Transverse colon (tissue), 4 donors: ENCODE results near the gene APOBEC2. TPM values are rescaled to one million over a fixed set of nuclear protein-coding genes. Genes with fewer than 3 reads are reported as not detected.
A peak's percentile ranks its signal among the peaks of the same experiment; 100 is the strongest.

ENCODE experiments used
- DNase-seq: peaks from one replicate; pipeline ENCODE4 v3.0.0-alpha.2; 2019
- H3K27ac ChIP-seq, 4 donors: fragments of 200-600 bp; sonication (generic); 2 replicates each; pipeline ENCODE4 v1.5.1; 2016 to 2018; ENCODE audit warnings: inconsistent platforms in 4 of 4
- H3K27me3 ChIP-seq: fragments of 200-600 bp; sonication (generic); 2 replicates; pipeline ENCODE4 v1.5.1; 2017; ENCODE audit warnings: inconsistent platforms
- H3K36me3 ChIP-seq, 4 donors: fragments of 200-600 bp; sonication (generic); 2 replicates each; pipeline ENCODE4 v1.5.1; 2017 to 2019; ENCODE audit warnings: inconsistent platforms in 4 of 4
- H3K4me1 ChIP-seq, 4 donors: fragments of 200-600 bp; sonication (generic); 2 replicates each; pipeline ENCODE4 v1.5.1; 2017 to 2020; ENCODE audit warnings: inconsistent platforms in 4 of 4
- H3K4me3 ChIP-seq, 4 donors: fragments of 200-600 bp; sonication (generic); 1 replicate in 1 of 4; 2 replicates in 3 of 4; pipeline versions ENCODE4 v1.5.1 to v1.6.1; 2017 to 2019; ENCODE audit warnings: inconsistent platforms in 4 of 4
- H3K9me3 ChIP-seq, 2 donors: fragments of 200-600 bp; sonication (generic); 2 replicates each; pipeline ENCODE4 v1.5.1; 2017 to 2019; ENCODE audit warnings: inconsistent platforms in 2 of 2
- CTCF ChIP-seq, 5 experiments: fragments of 200-600 bp in 3 of 5; fragments of 450-650 bp in 2 of 5; sonication (generic) in 3 of 5; IDR thresholded peaks; 1 replicate in 2 of 5; 2 replicates in 3 of 5; pipeline ENCODE4 v1.5.1; 2016 to 2017; ENCODE audit warnings: antibody characterized with exemption in 5 of 5, inconsistent platforms in 3 of 5, mild to moderate bottlenecking in 2 of 5, moderate library complexity in 1 of 5
- EP300 ChIP-seq: sonication (generic); formaldehyde crosslinking; IDR thresholded peaks from one replicate; pipeline ENCODE4 v1.6.1; 2017; ENCODE audit warnings: antibody characterized with exemption, low read depth
- POLR2A ChIP-seq: fragments of 450-650 bp; IDR thresholded peaks from one replicate; pipeline ENCODE4 v1.6.1; 2016; ENCODE audit warnings: antibody characterized with exemption, mild to moderate bottlenecking, moderate library complexity
- POLR2AphosphoS5 ChIP-seq, 3 donors: sonication (generic); formaldehyde crosslinking; IDR thresholded peaks; one replicate each; pipeline ENCODE4 v1.6.1; 2016; ENCODE audit warnings: antibody characterized with exemption in 3 of 3
- WGBS, 2 donors: methylation state at CpG; one replicate each; pipeline ENCODE4 v1.1.5; 2018; ENCODE audit warnings: low coverage in 1 of 2; 5-methylcytosine and 5-hydroxymethylcytosine counted together
- in situ Hi-C, 4 donors: fragments of 200-750 bp; cut with MboI; loops; one replicate each; pipeline versions ENCODE4 v1.15.0 to v1.15.1; 2017; ENCODE audit warnings: low sequenced_read_pairs in 3 of 4, low pct_ligation_motif_present in 1 of 4, low pct_unique_long_range_greater_than_20kb in 1 of 4
- intact Hi-C: fragments of 100-400 bp; cut with DNase I; formaldehyde crosslinking; loops from one replicate; pipeline ENCODE4 v1.15.1; 2023; ENCODE audit warnings: low total_unique reads
- total RNA-seq, 4 donors: library from RNA; depleted of rRNA; stranded (reverse); fragments of >200 nt; gene quantifications; one replicate each; pipeline ENCODE4 v1.1.0, GENCODE V29; 2016

The APOBEC2 gene
- total RNA-seq, 4 donors from 2014 or later = not detected

GRCh38 chr6:41061196-41061726 lies 8.3 kb downstream of the APOBEC2 start:
- Histone ChIP-seq H3K4me3 (no peak overlapping the region), H3K27ac (no peak overlapping the region), H3K27me3 (no peaks in the 10 kb centered on the region), H3K4me1 (peaks cover 0 to 38% (median 21%) of the 10 kb centered on the region in 4 donors), H3K36me3 (peaks cover 0 to 4% (median 0%) of the 10 kb centered on the region in 4 donors), H3K9me3 (no peaks in the 10 kb centered on the region)
- WGBS, 2 donors = 69 to 94% methylated on average over 2 to 13 of the region's 13 CpGs
- DNase-seq = no peak
- in situ Hi-C loops = no loop called here
- no peak for TF ChIP-seq POLR2A
- no peak for TF ChIP-seq POLR2AphosphoS5 (IDR thresholded peaks at IDR 0.05)
- TF ChIP-seq EP300 = no peak
- no peak for TF ChIP-seq CTCF (IDR thresholded peaks at IDR 0.05)
- intact Hi-C loops = no loop called here

GRCh38 chr6:41062056-41062455 lies 9.1 kb downstream of the APOBEC2 start:
- Histone ChIP-seq H3K4me1 (peaks cover 0 to 45% (median 27%) of the 10 kb centered on the region in 4 donors), H3K27ac (no peak overlapping the region), H3K27me3 (no peaks in the 10 kb centered on the region), H3K36me3 (peaks cover 0 to 4% (median 0%) of the 10 kb centered on the region in 4 donors), H3K9me3 (no peaks in the 10 kb centered on the region), H3K4me3 (no peak overlapping the region)
- in situ Hi-C loops = no loop called here
- TF ChIP-seq POLR2A = no peak
- DNase-seq = no peak
- intact Hi-C loops = no loop called here
- 85 to 88% methylated on average over 1 of the region's 1 CpG for WGBS, 2 donors

GRCh38 chr6:41063884-41064285 lies 10.9 kb downstream of the APOBEC2 start:
- Histone ChIP-seq H3K27ac (peak overlapping the region; percentile 66 to 76 (median 68)), H3K36me3 (peaks cover 0 to 8% (median 0%) of the 10 kb centered on the region in 4 donors), H3K4me3 (no peak overlapping the region), H3K9me3 (no peaks in the 10 kb centered on the region), H3K4me1 (peaks cover 0 to 41% (median 26%) of the 10 kb centered on the region in 4 donors), H3K27me3 (no peaks in the 10 kb centered on the region)
- intact Hi-C loops (no loop called here), in situ Hi-C loops (no loop called here)
- DNase-seq = no peak
- no peak for TF ChIP-seq POLR2AphosphoS5 (IDR thresholded peaks at IDR 0.05)
- no peak for TF ChIP-seq CTCF (IDR thresholded peaks at IDR 0.05)
- no peak for TF ChIP-seq POLR2A
- no peak for TF ChIP-seq EP300
- WGBS, 2 donors = 49 to 52% methylated on average over 2 of the region's 2 CpGs

- in situ Hi-C loops = no loop called here
- peaks cover 0 to 41% (median 23%) of the 10 kb centered on the region in 4 donors for H3K4me1 ChIP-seq
Measured at GRCh38 chr6:41064841-41065240, 11.8 kb downstream of the APOBEC2 start.

More at GRCh38 chr6:41064841-41065240, 11.8 kb downstream of the APOBEC2 start:
- intact Hi-C loops = loop anchor here (5.0 kb wide), 1 partner anchor 58 kb away; no protein-coding TSS in a partner anchor
- Histone ChIP-seq H3K9me3 (no peaks in the 10 kb centered on the region), H3K27me3 (no peaks in the 10 kb centered on the region), H3K36me3 (peaks cover 0 to 12% (median 2%) of the 10 kb centered on the region in 4 donors), H3K4me3 (no peak overlapping the region), H3K27ac (peak overlapping the region; percentile 66 to 76 (median 68))
- WGBS, 2 donors = 53 to 58% methylated on average over 2 to 5 of the region's 5 CpGs
- DNase-seq = no peak
- TF ChIP-seq POLR2AphosphoS5 (IDR thresholded peaks at IDR 0.05) (no peak), CTCF (IDR thresholded peaks at IDR 0.05) (no peak), EP300 (no peak), POLR2A (no peak)
